GM13977 (cell line): ENCODE measurements around the gene F2RL3.

ENCODE experiments used
- DNase-seq: peaks from one replicate; pipeline ENCODE4 v3.0.0; 2012; ENCODE audit warnings: low spot score
- in situ Hi-C: fragments of 300-500 bp; cut with MboI; formaldehyde crosslinking; loops from one replicate; pipeline ENCODE4 v1.12.0; 2022; ENCODE audit warnings: low sequenced_read_pairs, low pct_unique_long_range_greater_than_20kb, mixed read lengths, inconsistent platforms; ENCODE audit not compliant: unreplicated experiment
- TF ChIP-seq, protein P1 (sequence below): IDR thresholded peaks from 2 replicates; pipeline ENCODE4 v1.5.1; 2012; ENCODE audit warnings: mild to moderate bottlenecking, control low read depth; ENCODE audit not compliant: insufficient read depth; ENCODE audit errors: extremely low read depth, missing control alignments

Gene F2RL3

DNA sequence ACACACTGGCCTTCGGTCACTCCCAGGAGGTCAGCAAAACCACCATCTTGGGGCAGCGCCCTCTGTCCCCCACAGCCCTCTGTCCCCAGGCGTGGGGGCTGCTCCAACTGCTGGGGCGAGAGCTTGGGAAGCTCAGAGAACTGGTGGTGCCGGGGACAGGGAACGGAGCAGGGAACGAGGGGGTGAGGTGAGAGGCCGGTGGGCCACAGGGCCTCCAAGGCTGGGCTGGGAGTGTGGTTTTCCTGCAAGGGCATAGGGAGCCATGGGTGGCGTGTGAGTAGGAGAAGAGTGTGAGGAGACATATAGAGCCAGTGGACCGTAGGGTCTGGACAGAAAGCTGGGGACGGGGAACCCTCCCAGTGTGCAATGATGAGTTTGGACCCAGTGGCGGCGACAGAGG lies 34.1 kb downstream of the F2RL3 start:
- TF ChIP-seq, protein P1, sequence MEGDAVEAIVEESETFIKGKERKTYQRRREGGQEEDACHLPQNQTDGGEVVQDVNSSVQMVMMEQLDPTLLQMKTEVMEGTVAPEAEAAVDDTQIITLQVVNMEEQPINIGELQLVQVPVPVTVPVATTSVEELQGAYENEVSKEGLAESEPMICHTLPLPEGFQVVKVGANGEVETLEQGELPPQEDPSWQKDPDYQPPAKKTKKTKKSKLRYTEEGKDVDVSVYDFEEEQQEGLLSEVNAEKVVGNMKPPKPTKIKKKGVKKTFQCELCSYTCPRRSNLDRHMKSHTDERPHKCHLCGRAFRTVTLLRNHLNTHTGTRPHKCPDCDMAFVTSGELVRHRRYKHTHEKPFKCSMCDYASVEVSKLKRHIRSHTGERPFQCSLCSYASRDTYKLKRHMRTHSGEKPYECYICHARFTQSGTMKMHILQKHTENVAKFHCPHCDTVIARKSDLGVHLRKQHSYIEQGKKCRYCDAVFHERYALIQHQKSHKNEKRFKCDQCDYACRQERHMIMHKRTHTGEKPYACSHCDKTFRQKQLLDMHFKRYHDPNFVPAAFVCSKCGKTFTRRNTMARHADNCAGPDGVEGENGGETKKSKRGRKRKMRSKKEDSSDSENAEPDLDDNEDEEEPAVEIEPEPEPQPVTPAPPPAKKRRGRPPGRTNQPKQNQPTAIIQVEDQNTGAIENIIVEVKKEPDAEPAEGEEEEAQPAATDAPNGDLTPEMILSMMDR: no peak
- in situ Hi-C loops: no loop called here

DNA sequence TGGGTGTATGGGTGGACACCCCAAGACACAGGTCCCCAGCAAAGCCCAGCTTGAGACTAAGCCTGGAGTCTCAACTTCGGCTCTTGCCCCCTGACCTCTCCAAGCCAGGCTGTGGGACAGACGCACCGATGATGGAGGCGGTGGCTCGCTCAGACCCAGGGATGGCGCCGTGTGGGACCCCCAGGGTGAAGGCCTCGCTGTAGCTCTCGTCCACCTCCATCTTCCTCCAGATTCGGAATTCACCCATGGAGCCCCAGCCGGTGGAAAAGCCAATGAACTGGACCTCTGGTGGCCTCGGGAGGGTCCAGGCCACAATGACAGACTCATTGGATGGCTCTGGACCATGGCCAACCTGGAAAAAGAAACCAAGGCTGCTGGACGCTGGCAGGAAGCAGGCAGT lies 39.1 kb downstream of the F2RL3 start:
- TF ChIP-seq, protein P1: no peak
- in situ Hi-C loops: no loop called here
- no peak for DNase-seq

More for the DNA sequence above, 34.1 kb downstream of the F2RL3 start:
- DNase-seq: no peak

DNA sequence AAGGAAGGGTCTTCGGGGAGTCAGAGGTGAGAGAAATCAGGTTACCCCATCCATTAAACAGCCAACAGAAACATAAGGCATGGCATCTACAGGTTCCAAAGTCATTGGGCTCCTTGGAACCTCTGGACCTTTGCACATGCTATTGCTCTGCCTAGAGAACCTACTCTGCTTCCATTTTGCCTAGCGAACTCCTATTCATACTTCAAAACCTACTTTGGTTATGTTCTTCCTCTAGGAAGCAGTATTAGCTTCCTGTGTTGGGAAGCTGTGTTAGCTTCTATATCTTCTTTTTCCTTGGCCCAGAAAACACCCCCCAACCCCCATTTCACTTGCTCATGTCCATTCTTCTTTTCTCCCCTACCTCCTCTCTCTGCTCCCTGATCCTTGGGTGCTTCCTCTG lies 39.6 kb downstream of the F2RL3 start:
- TF ChIP-seq, protein P1: no peak
- in situ Hi-C loops: no loop called here
- no peak for DNase-seq

DNA sequence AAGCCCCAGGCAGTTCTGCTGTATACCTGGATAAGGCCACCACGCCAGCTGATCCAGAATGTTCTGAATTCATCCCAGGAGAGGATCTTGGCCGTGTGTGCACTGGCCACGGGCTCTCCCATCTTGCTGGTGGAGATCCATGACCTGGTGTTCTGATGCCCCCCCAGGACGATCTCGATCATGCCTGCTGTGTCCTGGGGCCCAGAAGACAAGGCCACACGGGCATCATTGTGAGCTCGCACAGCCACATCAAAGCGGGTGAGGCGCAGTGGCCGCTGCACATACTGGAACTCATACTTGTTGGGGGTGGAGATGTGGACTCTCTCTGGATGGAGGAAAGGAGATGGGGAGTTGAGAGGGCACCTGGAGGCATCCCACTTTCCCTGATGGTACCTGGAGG lies 40.1 kb downstream of the F2RL3 start:
- no peak for DNase-seq
- in situ Hi-C loops: no loop called here
- TF ChIP-seq, protein P1: no peak

DNA sequence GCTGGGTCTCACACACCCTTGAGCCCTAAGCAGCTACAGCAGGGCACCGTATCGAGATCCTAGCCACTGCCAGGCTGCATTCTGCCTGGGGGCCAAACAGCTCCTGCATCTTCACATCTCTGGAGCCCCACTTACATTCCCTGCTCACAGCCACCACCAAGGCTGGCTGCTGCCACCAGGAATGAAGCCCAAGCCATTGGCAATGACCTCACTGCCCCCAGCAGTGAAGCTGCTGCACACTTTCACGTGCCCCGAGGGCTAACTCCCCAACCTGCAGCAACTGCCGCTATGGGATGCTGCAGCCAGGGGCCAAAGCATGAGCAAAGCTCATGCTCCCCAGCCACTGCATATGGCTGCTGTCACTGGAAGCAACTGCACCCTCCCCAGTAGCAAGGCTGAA lies 42.0 kb downstream of the F2RL3 start:
- DNase-seq: no peak
- TF ChIP-seq, protein P1: no peak
- in situ Hi-C loops: no loop called here

DNA sequence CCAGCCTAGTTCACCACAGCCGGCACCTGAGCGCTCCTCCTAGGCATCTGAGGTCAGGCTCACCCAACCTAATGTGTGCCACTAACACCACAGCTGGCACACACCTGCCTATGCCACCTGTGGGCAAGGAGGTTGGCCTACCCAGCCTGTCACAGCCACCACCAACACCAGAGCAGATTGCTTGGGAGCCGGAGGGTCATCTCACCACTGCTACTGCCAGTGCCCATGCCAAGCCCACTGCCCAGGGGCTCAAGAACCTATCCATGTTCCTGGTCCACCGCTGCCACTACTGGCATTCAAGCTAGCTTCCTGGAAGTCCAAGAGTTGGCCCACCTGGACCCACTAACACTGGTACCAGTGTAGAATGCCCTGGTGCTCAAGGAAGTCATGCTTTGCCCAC lies 42.5 kb downstream of the F2RL3 start:
- DNase-seq: no peak
- TF ChIP-seq, protein P1: no peak
- in situ Hi-C loops: no loop called here

DNA sequence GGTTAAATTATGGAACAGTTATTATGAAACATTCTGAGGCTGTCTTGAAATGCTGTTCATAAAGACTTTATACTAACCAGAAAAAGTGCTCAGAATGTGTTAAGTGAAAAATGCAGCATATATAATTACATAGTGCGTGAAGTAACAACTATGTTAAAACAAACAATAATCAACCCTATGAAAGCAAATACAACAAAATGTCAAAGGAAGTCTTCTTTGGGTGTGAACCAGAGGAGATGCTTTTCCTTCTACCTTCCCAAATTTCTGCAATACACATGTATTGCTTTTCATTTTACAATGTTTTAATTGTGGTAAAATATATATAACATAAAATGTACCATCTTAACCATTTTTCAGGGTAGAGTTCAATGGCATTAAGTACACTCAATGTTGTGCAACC lies 45.7 kb downstream of the F2RL3 start:
- DNase-seq: no peak

More for the DNA sequence above, 45.7 kb downstream of the F2RL3 start:
- TF ChIP-seq, protein P1: no peak
- in situ Hi-C loops: no loop called here
